ENCODE measurements around the gene MYO1D. TPM values are rescaled to one million over a fixed set of nuclear protein-coding genes. Genes with fewer than 3 reads are reported as not detected.

The MYO1D gene
- total and polyA plus RNA-seq, 4 donors: 22.0 to 75.8 (median 61.4) TPM

DNA sequence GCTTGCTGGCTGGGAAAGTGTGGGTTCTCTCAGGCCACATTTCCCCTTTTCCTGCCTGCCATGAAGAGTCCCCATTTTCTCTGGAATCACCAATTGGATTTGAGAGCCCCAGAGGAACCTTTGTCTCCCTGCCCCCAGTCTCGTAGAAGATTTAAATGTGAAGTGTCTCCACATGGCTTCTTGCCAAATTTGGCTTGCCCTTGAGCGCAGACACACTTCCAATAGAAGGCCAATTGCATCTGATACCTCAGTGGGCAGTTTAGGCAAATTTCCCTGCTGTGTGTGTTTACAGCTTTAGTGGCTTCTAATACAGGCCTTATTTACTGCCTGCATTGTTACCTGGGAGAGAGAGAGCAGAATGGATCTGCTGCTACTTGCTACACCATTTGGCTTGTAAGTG lies 360.5 kb downstream of the MYO1D start:
- H3K27me3 ChIP-seq (ENCODE audit: control insufficient read depth in 3 of 3, insufficient read depth in 3 of 3, low read length in 2 of 3): no peaks in the 10 kb centered on the region
- TF ChIP-seq, protein P1, sequence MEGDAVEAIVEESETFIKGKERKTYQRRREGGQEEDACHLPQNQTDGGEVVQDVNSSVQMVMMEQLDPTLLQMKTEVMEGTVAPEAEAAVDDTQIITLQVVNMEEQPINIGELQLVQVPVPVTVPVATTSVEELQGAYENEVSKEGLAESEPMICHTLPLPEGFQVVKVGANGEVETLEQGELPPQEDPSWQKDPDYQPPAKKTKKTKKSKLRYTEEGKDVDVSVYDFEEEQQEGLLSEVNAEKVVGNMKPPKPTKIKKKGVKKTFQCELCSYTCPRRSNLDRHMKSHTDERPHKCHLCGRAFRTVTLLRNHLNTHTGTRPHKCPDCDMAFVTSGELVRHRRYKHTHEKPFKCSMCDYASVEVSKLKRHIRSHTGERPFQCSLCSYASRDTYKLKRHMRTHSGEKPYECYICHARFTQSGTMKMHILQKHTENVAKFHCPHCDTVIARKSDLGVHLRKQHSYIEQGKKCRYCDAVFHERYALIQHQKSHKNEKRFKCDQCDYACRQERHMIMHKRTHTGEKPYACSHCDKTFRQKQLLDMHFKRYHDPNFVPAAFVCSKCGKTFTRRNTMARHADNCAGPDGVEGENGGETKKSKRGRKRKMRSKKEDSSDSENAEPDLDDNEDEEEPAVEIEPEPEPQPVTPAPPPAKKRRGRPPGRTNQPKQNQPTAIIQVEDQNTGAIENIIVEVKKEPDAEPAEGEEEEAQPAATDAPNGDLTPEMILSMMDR (IDR thresholded peaks at IDR 0.05; ENCODE audit: control extremely low read depth, extremely low read depth): no peak
- ATAC-seq (ENCODE audit: insufficient read depth, low FRiP score): no peak
- WGBS, 2 donors: 36 to 78% methylated on average over 2 of the region's 2 CpGs
- peak in 2 of 3 donors; percentile 35 to 59 for DNase-seq
- no peaks in the 10 kb centered on the region for H3K9me3 ChIP-seq (ENCODE audit: control insufficient read depth in 4 of 4, insufficient read depth in 3 of 4, low read length in 3 of 4)
- H3K9ac ChIP-seq (ENCODE audit: insufficient read depth in 1 of 2, low read length in 2 of 2): no peak overlapping the region
- H3K27ac ChIP-seq (ENCODE audit: low read depth in 1 of 2, low read length in 1 of 2): no peak overlapping the region
- H3K4me1 ChIP-seq (ENCODE audit: control insufficient read depth in 5 of 5, insufficient read depth in 5 of 5, low read length in 5 of 5): peaks cover 0 to 14% (median 5%) of the 10 kb centered on the region in 5 donors
- no peak overlapping the region for H3K4me3 ChIP-seq
- H3K36me3 ChIP-seq (ENCODE audit: control insufficient read depth in 4 of 4, insufficient read depth in 4 of 4, low read length in 4 of 4): no peaks in the 10 kb centered on the region

DNA sequence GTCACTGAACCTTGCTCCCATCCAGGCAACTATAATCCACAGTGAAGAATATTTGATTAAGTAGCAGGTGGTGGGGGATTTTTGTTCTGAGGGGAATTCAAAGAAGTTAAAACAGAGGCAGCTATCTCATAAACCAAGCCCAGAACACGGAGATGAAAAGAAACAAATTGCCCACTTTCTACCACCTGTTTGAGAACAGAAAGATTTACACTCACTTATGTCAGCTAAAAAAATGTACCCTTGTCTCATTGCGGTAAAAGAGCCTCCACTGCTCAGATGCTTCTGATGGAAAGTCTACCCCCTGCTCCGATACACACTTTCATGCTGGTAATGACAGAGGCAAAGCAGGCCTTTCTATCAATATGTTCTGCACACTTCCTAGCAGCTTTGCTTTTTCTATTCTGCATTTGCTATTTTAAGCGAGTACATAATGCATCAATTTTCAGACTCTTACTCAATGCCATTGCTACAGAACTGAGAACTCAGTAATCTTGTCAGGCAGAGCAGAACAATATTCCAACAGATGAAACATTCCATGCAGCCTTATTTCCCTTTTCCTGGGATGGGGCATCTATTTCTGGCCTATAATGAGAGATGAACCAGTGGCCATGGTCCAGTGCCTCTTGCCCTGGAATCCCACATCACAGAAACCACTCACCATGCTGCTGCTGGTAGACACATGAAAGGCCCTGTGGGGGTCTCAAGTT lies 361.1 kb downstream of the MYO1D start:
- no peak overlapping the region for H3K27ac ChIP-seq (ENCODE audit: low read depth in 1 of 2, low read length in 1 of 2)
- H3K9me3 ChIP-seq (ENCODE audit: control insufficient read depth in 4 of 4, insufficient read depth in 3 of 4, low read length in 3 of 4): no peaks in the 10 kb centered on the region
- H3K4me1 ChIP-seq (ENCODE audit: control insufficient read depth in 5 of 5, insufficient read depth in 5 of 5, low read length in 5 of 5): peaks cover 0 to 14% (median 5%) of the 10 kb centered on the region in 5 donors
- TF ChIP-seq, protein P1 (IDR thresholded peaks at IDR 0.05; ENCODE audit: control extremely low read depth, extremely low read depth): no peak
- no peaks in the 10 kb centered on the region for H3K27me3 ChIP-seq (ENCODE audit: control insufficient read depth in 3 of 3, insufficient read depth in 3 of 3, low read length in 2 of 3)
- 91 to 92% methylated on average over 4 of the region's 4 CpGs for WGBS, 2 donors
- no peaks in the 10 kb centered on the region for H3K36me3 ChIP-seq (ENCODE audit: control insufficient read depth in 4 of 4, insufficient read depth in 4 of 4, low read length in 4 of 4)
- DNase-seq (no peak), ATAC-seq (ENCODE audit: insufficient read depth, low FRiP score) (no peak)
- no peak overlapping the region for H3K9ac ChIP-seq (ENCODE audit: insufficient read depth in 1 of 2, low read length in 2 of 2)
- no peak overlapping the region for H3K4me3 ChIP-seq

DNA sequence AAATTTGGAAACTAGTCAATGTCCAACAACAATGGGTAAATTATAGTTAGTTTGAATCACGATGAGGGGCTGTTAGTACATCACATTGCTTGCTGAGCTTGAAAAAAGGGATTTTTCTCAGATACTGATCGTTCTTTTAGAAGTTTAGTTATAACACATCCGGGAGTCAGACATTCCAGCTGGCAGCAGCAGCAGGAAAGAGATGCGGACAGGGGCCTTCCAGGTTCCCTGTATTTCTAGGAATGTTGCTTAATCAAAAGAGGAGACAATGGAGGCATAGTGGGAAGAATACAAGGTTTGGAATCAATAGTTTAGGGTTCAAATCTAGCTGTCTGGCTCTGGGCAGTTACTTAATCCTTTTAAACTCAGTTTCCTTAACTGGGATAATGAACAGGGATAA lies 362.3 kb downstream of the MYO1D start:
- TF ChIP-seq, protein P1 (IDR thresholded peaks at IDR 0.05; ENCODE audit: control extremely low read depth, extremely low read depth): no peak
- WGBS, 2 donors: 70 to 85% methylated on average over 4 of the region's 4 CpGs
- H3K36me3 ChIP-seq (ENCODE audit: control insufficient read depth in 4 of 4, insufficient read depth in 4 of 4, low read length in 4 of 4): no peaks in the 10 kb centered on the region
- H3K27me3 ChIP-seq (ENCODE audit: control insufficient read depth in 3 of 3, insufficient read depth in 3 of 3, low read length in 2 of 3): no peaks in the 10 kb centered on the region
- DNase-seq: no peak
- no peak overlapping the region for H3K27ac ChIP-seq (ENCODE audit: low read depth in 1 of 2, low read length in 1 of 2)
- ATAC-seq (ENCODE audit: insufficient read depth, low FRiP score): no peak
- H3K9ac ChIP-seq (ENCODE audit: insufficient read depth in 1 of 2, low read length in 2 of 2): no peak overlapping the region
- H3K9me3 ChIP-seq (ENCODE audit: control insufficient read depth in 4 of 4, insufficient read depth in 3 of 4, low read length in 3 of 4): no peaks in the 10 kb centered on the region
- peaks cover 0 to 7% (median 0%) of the 10 kb centered on the region in 5 donors for H3K4me1 ChIP-seq (ENCODE audit: control insufficient read depth in 5 of 5, insufficient read depth in 5 of 5, low read length in 5 of 5)
- H3K4me3 ChIP-seq: no peak overlapping the region
